ENCODE results near the gene HK1. TPM values are rescaled to one million over a fixed set of nuclear protein-coding genes. Genes with fewer than 3 reads are reported as not detected.

Gene HK1
- total RNA-seq, 3 donors from 2014 or later: 51.2 to 63.4 (median 57.4) TPM

DNA sequence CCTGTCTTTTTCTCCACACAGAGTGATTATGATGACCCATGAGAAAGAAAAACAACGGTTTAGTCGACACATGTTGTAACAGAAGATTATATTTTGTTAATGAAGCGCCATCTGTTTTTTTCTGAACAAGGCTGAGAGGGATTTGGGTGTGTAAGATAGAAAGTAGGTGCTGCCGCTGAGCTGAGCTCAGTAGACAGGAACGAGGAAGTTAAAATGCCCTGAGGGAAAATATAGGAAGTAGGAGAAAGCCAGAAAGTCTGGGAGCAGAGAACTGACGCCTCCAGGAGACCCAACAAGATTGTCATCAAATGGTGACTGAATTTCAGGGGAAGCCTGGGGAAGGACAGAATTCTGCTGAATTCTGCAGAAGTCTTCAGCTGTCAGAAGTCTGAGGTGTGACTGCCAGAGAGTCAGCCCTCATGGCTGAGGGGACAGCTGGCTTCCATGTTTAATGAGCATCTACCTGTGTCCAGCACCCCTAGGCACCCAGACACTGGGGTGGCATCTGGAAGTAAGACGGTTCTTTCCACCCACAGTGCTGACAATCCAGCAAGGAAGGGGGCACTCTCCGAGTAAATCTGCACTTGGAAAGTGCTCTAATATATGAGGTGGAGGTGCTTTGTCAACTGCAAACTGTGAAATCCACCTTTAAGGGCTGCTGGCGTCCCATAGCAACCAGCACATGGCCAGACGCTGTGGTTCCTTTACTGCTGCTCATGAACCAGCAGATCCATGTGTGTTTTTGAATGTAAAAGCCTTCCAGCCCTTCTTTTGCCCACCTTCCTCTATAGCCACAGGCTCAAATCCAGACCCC is 160.4 kb downstream of the HK1 start:
- H3K36me3 ChIP-seq: no peaks in the 10 kb centered on the region
- intact Hi-C loops (cut with DNase I; ENCODE audit: low total_unique reads): no loop called here
- H3K4me1 ChIP-seq: peaks cover 2 to 8% of the 10 kb centered on the region in 2 donors
- DNase-seq (ENCODE audit: low spot score in 2 of 2): no peak
- no peaks in the 10 kb centered on the region for H3K9me3 ChIP-seq
- no peak for TF ChIP-seq POLR2AphosphoS5 (IDR thresholded peaks at IDR 0.05)
- no peak for TF ChIP-seq POLR2A (IDR thresholded peaks at IDR 0.05)
- TF ChIP-seq, protein P1, sequence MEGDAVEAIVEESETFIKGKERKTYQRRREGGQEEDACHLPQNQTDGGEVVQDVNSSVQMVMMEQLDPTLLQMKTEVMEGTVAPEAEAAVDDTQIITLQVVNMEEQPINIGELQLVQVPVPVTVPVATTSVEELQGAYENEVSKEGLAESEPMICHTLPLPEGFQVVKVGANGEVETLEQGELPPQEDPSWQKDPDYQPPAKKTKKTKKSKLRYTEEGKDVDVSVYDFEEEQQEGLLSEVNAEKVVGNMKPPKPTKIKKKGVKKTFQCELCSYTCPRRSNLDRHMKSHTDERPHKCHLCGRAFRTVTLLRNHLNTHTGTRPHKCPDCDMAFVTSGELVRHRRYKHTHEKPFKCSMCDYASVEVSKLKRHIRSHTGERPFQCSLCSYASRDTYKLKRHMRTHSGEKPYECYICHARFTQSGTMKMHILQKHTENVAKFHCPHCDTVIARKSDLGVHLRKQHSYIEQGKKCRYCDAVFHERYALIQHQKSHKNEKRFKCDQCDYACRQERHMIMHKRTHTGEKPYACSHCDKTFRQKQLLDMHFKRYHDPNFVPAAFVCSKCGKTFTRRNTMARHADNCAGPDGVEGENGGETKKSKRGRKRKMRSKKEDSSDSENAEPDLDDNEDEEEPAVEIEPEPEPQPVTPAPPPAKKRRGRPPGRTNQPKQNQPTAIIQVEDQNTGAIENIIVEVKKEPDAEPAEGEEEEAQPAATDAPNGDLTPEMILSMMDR (IDR thresholded peaks at IDR 0.05): no peak
- H3K27ac ChIP-seq: peak overlapping the region; percentile 79 to 83
- no peak overlapping the region for H3K4me3 ChIP-seq
- no peaks in the 10 kb centered on the region for H3K27me3 ChIP-seq

DNA sequence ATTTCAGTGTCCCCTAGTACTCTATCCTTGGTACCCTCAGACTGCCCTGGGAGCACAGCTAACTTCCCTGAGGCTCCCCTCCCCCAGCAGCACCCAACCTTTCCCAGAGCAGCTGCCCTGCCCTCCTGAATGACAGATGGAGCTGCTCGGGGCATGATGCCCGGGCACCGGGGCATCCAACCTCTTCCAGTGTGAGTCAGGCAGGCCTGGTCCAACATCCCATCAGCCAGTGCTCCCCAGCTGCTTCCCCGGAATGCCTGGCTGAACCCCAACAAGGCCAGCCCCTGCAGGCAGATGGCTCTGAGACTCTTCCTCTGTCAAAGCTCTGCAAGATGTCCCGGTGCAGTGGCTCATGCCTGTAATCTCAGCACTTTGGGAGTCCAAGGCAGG is 161.0 kb downstream of the HK1 start:
- H3K36me3 ChIP-seq: no peaks in the 10 kb centered on the region
- peak; percentile 73 to 75 for DNase-seq (ENCODE audit: low spot score in 2 of 2)
- H3K4me3 ChIP-seq: no peak overlapping the region
- intact Hi-C loops (cut with DNase I; ENCODE audit: low total_unique reads): no loop called here
- no peak for TF ChIP-seq POLR2AphosphoS5 (IDR thresholded peaks at IDR 0.05)
- TF ChIP-seq, protein P1 (IDR thresholded peaks at IDR 0.05): no peak
- no peak for TF ChIP-seq POLR2A (IDR thresholded peaks at IDR 0.05)
- peaks cover 2 to 8% of the 10 kb centered on the region in 2 donors for H3K4me1 ChIP-seq
- H3K9me3 ChIP-seq: no peaks in the 10 kb centered on the region
- H3K27me3 ChIP-seq: no peaks in the 10 kb centered on the region
- peak overlapping the region; percentile 79 to 83 for H3K27ac ChIP-seq

DNA sequence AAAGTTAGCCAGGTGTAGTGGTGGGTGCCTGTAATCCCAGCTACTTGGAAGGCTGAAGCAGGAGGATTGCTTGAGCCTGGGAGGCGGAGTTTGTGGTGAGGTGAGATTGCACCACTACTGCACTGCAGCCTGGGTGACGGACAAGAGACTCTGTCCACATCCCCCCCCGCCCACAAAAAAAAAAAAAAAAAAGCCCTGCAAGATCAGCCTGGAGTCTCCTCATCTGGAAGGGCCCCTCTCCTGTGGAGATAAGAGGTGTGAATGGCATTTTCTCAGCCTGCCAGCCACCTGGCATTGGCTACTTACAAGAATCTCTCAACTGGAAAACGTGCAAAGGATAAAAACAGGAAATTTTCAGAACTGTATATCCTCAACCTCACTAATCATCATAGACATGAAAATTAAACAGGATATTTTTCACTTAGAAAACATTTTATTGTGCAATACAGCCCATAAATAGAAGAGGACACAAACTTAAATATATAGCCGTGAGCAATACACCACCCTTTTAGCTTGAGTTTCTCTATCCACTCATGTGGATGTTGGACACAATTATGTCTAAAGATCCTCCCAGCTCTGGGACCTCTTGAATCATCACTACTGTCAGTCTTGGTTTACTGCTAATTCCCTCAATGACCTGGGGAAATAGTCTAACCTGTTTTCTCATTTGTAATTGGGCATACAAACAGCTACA is 161.7 kb downstream of the HK1 start:
- TF ChIP-seq POLR2A (IDR thresholded peaks at IDR 0.05): no peak
- TF ChIP-seq, protein P1 (IDR thresholded peaks at IDR 0.05): no peak
- TF ChIP-seq POLR2AphosphoS5 (IDR thresholded peaks at IDR 0.05): no peak
- no peaks in the 10 kb centered on the region for H3K36me3 ChIP-seq
- no peaks in the 10 kb centered on the region for H3K9me3 ChIP-seq
- peaks cover 2 to 8% of the 10 kb centered on the region in 2 donors for H3K4me1 ChIP-seq
- intact Hi-C loops (cut with DNase I; ENCODE audit: low total_unique reads): no loop called here
- peak in 1 of 2 donors; percentile 61 for DNase-seq (ENCODE audit: low spot score in 2 of 2)
- no peak overlapping the region for H3K4me3 ChIP-seq
- H3K27me3 ChIP-seq: no peaks in the 10 kb centered on the region
- peak overlapping the region; percentile 79 to 83 for H3K27ac ChIP-seq

DNA sequence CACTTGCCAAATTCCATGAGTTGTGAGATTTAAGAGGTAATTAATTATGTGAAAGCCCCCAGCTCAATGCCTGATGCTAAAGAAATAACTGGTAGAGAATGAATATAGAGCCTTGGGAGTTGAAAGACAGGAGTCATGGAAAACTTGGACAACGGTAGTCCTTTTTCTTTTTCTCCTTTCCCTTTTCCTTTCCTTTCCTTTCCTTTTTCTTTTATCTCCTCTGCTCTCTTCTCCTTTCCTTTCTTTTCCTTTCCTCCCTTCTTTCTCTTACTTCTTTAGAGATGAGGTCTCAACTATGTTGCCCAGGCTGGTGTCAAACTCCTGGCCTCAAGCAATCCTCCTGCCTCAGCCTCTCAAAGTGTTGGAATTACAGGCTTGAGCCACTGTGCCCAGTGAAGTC is 165.1 kb downstream of the HK1 start:
- Histone ChIP-seq H3K4me3 (no peak overlapping the region), H3K9me3 (no peaks in the 10 kb centered on the region)
- no peak for DNase-seq (ENCODE audit: low spot score in 2 of 2)

More for the DNA sequence above, 165.1 kb downstream of the HK1 start:
- Histone ChIP-seq H3K27me3 (no peaks in the 10 kb centered on the region), H3K27ac (no peak overlapping the region), H3K36me3 (no peaks in the 10 kb centered on the region), H3K4me1 (peaks cover 2 to 8% of the 10 kb centered on the region in 2 donors)
- intact Hi-C loops (cut with DNase I; ENCODE audit: low total_unique reads): no loop called here
- TF ChIP-seq POLR2A (IDR thresholded peaks at IDR 0.05): no peak
- TF ChIP-seq, protein P1 (IDR thresholded peaks at IDR 0.05): no peak
- TF ChIP-seq POLR2AphosphoS5 (IDR thresholded peaks at IDR 0.05): no peak

Data from breast epithelium (tissue), 4 donors.